ENCODE measurements around the gene CD300C. TPM values are rescaled to one million over a fixed set of nuclear protein-coding genes. Genes with fewer than 3 reads are reported as not detected.
"Not testable (repeated sequence)": the region's sequence is repeated elsewhere in the genome, so short reads cannot be mapped to it uniquely, and the experiment has no call there.

The CD300C gene
- total RNA-seq, 1 donor from 2014 or later = not detected

DNA sequence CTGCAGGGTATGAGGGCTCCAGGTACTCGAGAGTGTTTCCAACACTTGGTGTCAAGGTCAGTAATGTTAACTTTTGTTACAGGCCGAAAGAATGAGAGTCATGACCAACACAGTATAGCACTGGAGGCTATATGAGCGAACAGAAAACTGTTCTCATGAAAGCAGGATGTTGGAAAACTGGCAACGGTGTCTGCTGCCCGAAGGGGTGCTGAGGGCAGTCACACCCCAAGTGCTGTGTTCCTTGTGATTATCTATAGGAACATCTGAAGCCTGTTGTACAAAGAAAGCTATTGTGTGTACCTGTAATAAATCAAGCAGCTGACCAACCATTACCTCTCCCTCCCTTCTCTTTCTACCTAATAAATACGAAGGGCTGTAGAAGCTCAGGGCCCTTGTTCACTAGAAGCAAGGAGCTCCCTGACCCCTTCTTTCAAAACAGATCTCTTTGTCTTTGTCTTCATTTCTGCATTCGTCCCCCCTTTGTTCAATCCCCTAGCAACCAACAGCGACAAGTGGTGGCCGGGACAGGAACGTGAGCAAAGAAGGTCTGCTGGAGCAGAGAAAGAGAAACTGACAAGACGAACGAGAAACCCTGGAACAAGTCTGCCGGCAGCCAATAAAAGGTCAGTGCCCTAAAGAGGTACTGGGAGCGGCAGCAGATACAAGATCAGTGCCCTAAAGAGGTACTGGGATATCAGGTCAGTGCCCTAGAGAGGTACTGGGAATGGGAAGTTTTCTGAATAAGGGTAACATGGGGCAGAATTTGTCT lies 38.6 kb upstream of the CD300C start:
- Mint-ChIP-seq H3K4me1 (no peaks in the 10 kb centered on the region), H3K27me3 (ENCODE audit: low read depth) (peaks cover 6% of the 10 kb centered on the region), H3K4me3 (no peak overlapping the region), H3K36me3 (no peaks in the 10 kb centered on the region), H3K9me3 (peaks cover 8% of the 10 kb centered on the region), H3K27ac (no peak overlapping the region)
- TF ChIP-seq, protein P1, sequence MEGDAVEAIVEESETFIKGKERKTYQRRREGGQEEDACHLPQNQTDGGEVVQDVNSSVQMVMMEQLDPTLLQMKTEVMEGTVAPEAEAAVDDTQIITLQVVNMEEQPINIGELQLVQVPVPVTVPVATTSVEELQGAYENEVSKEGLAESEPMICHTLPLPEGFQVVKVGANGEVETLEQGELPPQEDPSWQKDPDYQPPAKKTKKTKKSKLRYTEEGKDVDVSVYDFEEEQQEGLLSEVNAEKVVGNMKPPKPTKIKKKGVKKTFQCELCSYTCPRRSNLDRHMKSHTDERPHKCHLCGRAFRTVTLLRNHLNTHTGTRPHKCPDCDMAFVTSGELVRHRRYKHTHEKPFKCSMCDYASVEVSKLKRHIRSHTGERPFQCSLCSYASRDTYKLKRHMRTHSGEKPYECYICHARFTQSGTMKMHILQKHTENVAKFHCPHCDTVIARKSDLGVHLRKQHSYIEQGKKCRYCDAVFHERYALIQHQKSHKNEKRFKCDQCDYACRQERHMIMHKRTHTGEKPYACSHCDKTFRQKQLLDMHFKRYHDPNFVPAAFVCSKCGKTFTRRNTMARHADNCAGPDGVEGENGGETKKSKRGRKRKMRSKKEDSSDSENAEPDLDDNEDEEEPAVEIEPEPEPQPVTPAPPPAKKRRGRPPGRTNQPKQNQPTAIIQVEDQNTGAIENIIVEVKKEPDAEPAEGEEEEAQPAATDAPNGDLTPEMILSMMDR (IDR thresholded peaks at IDR 0.05; ENCODE audit: unreplicated experiment) = no peak
- DNase-seq (ENCODE audit: low spot score in 2 of 2, unreplicated experiment in 2 of 2) = no peak

- no peak overlapping the region for H3K27ac Mint-ChIP-seq
- H3K4me3 Mint-ChIP-seq = no peak overlapping the region
- peaks cover 8% of the 10 kb centered on the region for H3K27me3 Mint-ChIP-seq (ENCODE audit: low read depth)
- no peaks in the 10 kb centered on the region for H3K4me1 Mint-ChIP-seq
- H3K9me3 Mint-ChIP-seq = peaks cover 8% of the 10 kb centered on the region
- TF ChIP-seq, protein P1 (IDR thresholded peaks at IDR 0.05; ENCODE audit: unreplicated experiment) = no peak
- DNase-seq (ENCODE audit: low spot score in 2 of 2, unreplicated experiment in 2 of 2) = no peak
- no peaks in the 10 kb centered on the region for H3K36me3 Mint-ChIP-seq
Observed at GRCh38 chr17:74582633-74583032, 36.7 kb upstream of the CD300C start.

DNA sequence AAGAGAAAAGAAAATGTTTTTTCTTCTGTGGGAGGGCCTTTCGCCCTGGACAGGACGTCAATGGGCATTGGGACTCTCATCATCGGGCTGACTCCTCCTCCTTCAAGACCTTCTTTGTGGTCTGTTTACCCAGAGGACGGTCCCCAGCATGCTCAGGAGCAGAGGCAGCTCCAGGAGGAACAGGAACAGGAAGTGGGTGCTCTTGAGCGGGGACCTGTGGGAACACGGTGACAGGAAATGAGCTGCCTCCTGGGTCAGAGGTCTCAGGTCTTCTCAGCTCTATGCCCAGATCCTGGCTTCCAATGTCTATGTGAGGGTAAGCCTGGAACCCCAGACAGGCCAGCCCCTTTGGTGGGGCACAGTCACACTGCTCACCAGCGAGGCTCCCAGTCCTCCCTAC lies 34.0 kb upstream of the CD300C start:
- H3K36me3 Mint-ChIP-seq = no peaks in the 10 kb centered on the region
- no peak for DNase-seq (ENCODE audit: low spot score in 2 of 2, unreplicated experiment in 2 of 2)
- H3K27ac Mint-ChIP-seq = no peak overlapping the region
- no peak overlapping the region for H3K4me3 Mint-ChIP-seq
- H3K4me1 Mint-ChIP-seq = no peaks in the 10 kb centered on the region
- TF ChIP-seq, protein P1 (IDR thresholded peaks at IDR 0.05; ENCODE audit: unreplicated experiment) = no peak
- peaks cover 7% of the 10 kb centered on the region for H3K9me3 Mint-ChIP-seq
- H3K27me3 Mint-ChIP-seq (ENCODE audit: low read depth) = peaks cover 19% of the 10 kb centered on the region

GRCh38 chr17:74578979-74579378 lies 33.1 kb upstream of the CD300C start:
- Mint-ChIP-seq H3K27ac (no peak overlapping the region), H3K27me3 (ENCODE audit: low read depth) (peaks cover 28% of the 10 kb centered on the region), H3K36me3 (no peaks in the 10 kb centered on the region), H3K9me3 (no peaks in the 10 kb centered on the region), H3K4me3 (no peak overlapping the region), H3K4me1 (no peaks in the 10 kb centered on the region)
- TF ChIP-seq, protein P1 (IDR thresholded peaks at IDR 0.05; ENCODE audit: unreplicated experiment) = no peak
- DNase-seq (ENCODE audit: low spot score in 2 of 2, unreplicated experiment in 2 of 2) = no peak

GRCh38 chr17:74574489-74575142 lies 28.7 kb upstream of the CD300C start:
- TF ChIP-seq, protein P1 (IDR thresholded peaks at IDR 0.05; ENCODE audit: unreplicated experiment) = no peak
- Mint-ChIP-seq H3K27ac (no peak overlapping the region), H3K4me3 (no peak overlapping the region), H3K4me1 (no peaks in the 10 kb centered on the region), H3K36me3 (no peaks in the 10 kb centered on the region), H3K9me3 (no peaks in the 10 kb centered on the region), H3K27me3 (ENCODE audit: low read depth) (peaks cover 28% of the 10 kb centered on the region)
- no peak for DNase-seq (ENCODE audit: low spot score in 2 of 2, unreplicated experiment in 2 of 2)

DNA sequence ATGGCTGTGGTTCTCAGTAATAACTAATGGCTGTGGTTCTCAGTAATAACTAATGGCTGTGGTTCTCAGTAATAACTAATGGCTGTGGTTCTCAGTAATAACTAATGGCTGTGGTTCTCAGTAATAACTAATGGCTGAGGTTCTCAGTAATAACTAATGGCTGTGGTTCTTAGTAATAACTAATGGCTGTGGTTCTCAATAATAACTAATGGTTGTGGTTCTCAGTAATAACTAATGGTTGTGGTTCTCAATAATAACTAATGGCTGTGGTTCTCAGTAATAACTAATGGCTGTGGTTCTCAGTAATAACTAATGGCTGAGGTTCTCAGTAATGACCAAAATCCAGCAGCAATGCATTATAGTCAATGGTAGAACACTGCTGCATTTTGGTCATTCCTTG lies 27.7 kb upstream of the CD300C start:
- H3K9me3 Mint-ChIP-seq; H3K4me1 Mint-ChIP-seq; DNase-seq (ENCODE audit: low spot score in 2 of 2, unreplicated experiment in 2 of 2); H3K27ac Mint-ChIP-seq; H3K4me3 Mint-ChIP-seq; H3K36me3 Mint-ChIP-seq: not testable (repeated sequence)
- H3K27me3 Mint-ChIP-seq (ENCODE audit: low read depth) = peaks cover 23% of the 10 kb centered on the region

All from mesothelial cell of epicardium (in vitro differentiated cells).